GOT3 (cell line): ENCODE data around the gene LRRC28.

Experiments
- DNase-seq: peaks from one replicate; lab custom pipeline; 2025; ENCODE audit warnings: mixed read lengths; lab: John Stamatoyannopoulos, UW

LRRC28 gene

GRCh38 chr15:99305761-99306505 lies 54.7 kb downstream of the LRRC28 start:
- no peak for DNase-seq

GRCh38 chr15:99306694-99307338 lies 55.5 kb downstream of the LRRC28 start:
- DNase-seq = no peak

- DNase-seq = no peak
Observed at GRCh38 chr15:99307735-99308134, 56.5 kb downstream of the LRRC28 start.

- DNase-seq = no peak
Observed at GRCh38 chr15:99310745-99311144, 59.5 kb downstream of the LRRC28 start.

GRCh38 chr15:99312228-99312627 lies 60.9 kb downstream of the LRRC28 start:
- DNase-seq = no peak

- DNase-seq = no peak
Observed at GRCh38 chr15:99312794-99313193, 61.5 kb downstream of the LRRC28 start.

GRCh38 chr15:99315636-99316035 lies 64.4 kb downstream of the LRRC28 start:
- no peak for DNase-seq

GRCh38 chr15:99320374-99321215 lies 69.3 kb downstream of the LRRC28 start:
- no peak for DNase-seq

- DNase-seq = no peak
Observed at GRCh38 chr15:99321468-99321867, 70.2 kb downstream of the LRRC28 start.

- no peak for DNase-seq
Observed at GRCh38 chr15:99322643-99323405, 71.5 kb downstream of the LRRC28 start.

- no peak for DNase-seq
Observed at GRCh38 chr15:99324082-99324620, 72.9 kb downstream of the LRRC28 start.

- DNase-seq = no peak
Observed at GRCh38 chr15:99324700-99325099, 73.4 kb downstream of the LRRC28 start.

GRCh38 chr15:99326235-99326634 lies 75.0 kb downstream of the LRRC28 start:
- DNase-seq = no peak

GRCh38 chr15:99328106-99329072 lies 77.1 kb downstream of the LRRC28 start:
- no peak for DNase-seq

- no peak for DNase-seq
Observed at GRCh38 chr15:99331381-99331780, 80.1 kb downstream of the LRRC28 start.

GRCh38 chr15:99333413-99333812 lies 82.1 kb downstream of the LRRC28 start:
- DNase-seq = no peak

GRCh38 chr15:99333981-99334380 lies 82.7 kb downstream of the LRRC28 start:
- no peak for DNase-seq

GRCh38 chr15:99335508-99335907 lies 84.2 kb downstream of the LRRC28 start:
- no peak for DNase-seq

GRCh38 chr15:99336794-99337193 lies 85.5 kb downstream of the LRRC28 start:
- DNase-seq = no peak

- DNase-seq = no peak
Observed at GRCh38 chr15:99340347-99340746, 89.1 kb downstream of the LRRC28 start.

- DNase-seq = no peak
Observed at GRCh38 chr15:99341786-99342185, 90.5 kb downstream of the LRRC28 start.
